GM23338 (cell line): ENCODE data around the gene IL1RL2. TPM values are rescaled to one million over a fixed set of nuclear protein-coding genes. Genes with fewer than 3 reads are reported as not detected.

Source experiments
- ATAC-seq: fragments of 200-7000 bp; cut with Tn5 transposase; 3 replicates; pipeline ENCODE4 v1.9.1; 2020
- DNase-seq: peaks from one replicate; pipeline ENCODE4 v3.0.0-alpha.2; 2015; ENCODE audit warnings: low spot score
- H2AFZ ChIP-seq: fragments of 200-600 bp; sonication (generic); 2 replicates; pipeline ENCODE4 v1.8.0; 2016; ENCODE audit warnings: antibody characterized with exemption, mild to moderate bottlenecking, moderate library complexity
- H3F3A ChIP-seq: fragments of 200-600 bp; sonication (generic); replicated peaks from 2 replicates; pipeline ENCODE4 v1.8.0; 2017; ENCODE audit warnings: antibody characterized with exemption, mixed run types, low read depth
- H3K27ac ChIP-seq: fragments of 200-600 bp; sonication (generic); 2 replicates; pipeline ENCODE4 v1.6.1; 2016; ENCODE audit warnings: low read depth
- H3K27me3 ChIP-seq: fragments of 200-600 bp; sonication (generic); 2 replicates; pipeline ENCODE4 v1.8.0; 2016; ENCODE audit warnings: mild to moderate bottlenecking, mixed run types, moderate library complexity; ENCODE audit not compliant: insufficient read depth
- H3K36me3 ChIP-seq: fragments of 200-600 bp; sonication (generic); 2 replicates; pipeline ENCODE4 v1.8.0; 2016; ENCODE audit warnings: mild to moderate bottlenecking; ENCODE audit not compliant: insufficient read depth
- H3K4me1 ChIP-seq: fragments of 200-600 bp; sonication (generic); 2 replicates; pipeline ENCODE4 v1.8.0; 2016; ENCODE audit warnings: mild to moderate bottlenecking, moderate library complexity; ENCODE audit not compliant: insufficient read depth
- H3K4me2 ChIP-seq: fragments of 200-600 bp; sonication (generic); 2 replicates; pipeline ENCODE4 v1.7.1; 2017; ENCODE audit warnings: mixed run types
- H3K4me3 ChIP-seq: fragments of 200-600 bp; sonication (generic); 2 replicates; pipeline ENCODE4 v1.6.1; 2016; ENCODE audit warnings: mixed run types
- H3K79me2 ChIP-seq: fragments of 200-600 bp; sonication (generic); replicated peaks from 2 replicates; pipeline ENCODE4 v1.8.0; 2017; ENCODE audit warnings: mild to moderate bottlenecking; ENCODE audit not compliant: insufficient read depth
- H3K9me2 ChIP-seq: fragments of 200-600 bp; sonication (generic); 2 replicates; pipeline ENCODE4 v1.8.0; 2017; ENCODE audit not compliant: insufficient read depth
- H4K20me1 ChIP-seq: fragments of 200-600 bp; sonication (generic); replicated peaks from 2 replicates; pipeline ENCODE4 v1.8.0; 2017; ENCODE audit warnings: mild to moderate bottlenecking; ENCODE audit not compliant: insufficient read depth
- H3K27ac Mint-ChIP-seq: 2 replicates; pipeline ENCODE4 v1.8.0; 2020; ENCODE audit warnings: inconsistent platforms, mild to moderate bottlenecking, moderate library complexity, mixed read lengths
- H3K27me3 Mint-ChIP-seq: 3 replicates; pipeline ENCODE4 v1.8.0; 2022; ENCODE audit warnings: low read depth, mild to moderate bottlenecking, moderate library complexity, mixed read lengths, inconsistent platforms; ENCODE audit not compliant: insufficient read depth, poor library complexity
- H3K36me3 Mint-ChIP-seq: 3 replicates; pipeline ENCODE4 v1.8.0; 2021; ENCODE audit warnings: low read depth, mild to moderate bottlenecking, inconsistent platforms, moderate library complexity, mixed read lengths
- H3K4me1 Mint-ChIP-seq: 3 replicates; pipeline ENCODE4 v1.8.0; 2020; ENCODE audit warnings: mild to moderate bottlenecking, inconsistent platforms, mixed read lengths
- H3K4me3 Mint-ChIP-seq: 3 replicates; pipeline ENCODE4 v1.8.0; 2021; ENCODE audit warnings: moderate library complexity, mild to moderate bottlenecking, inconsistent platforms, mixed read lengths
- H3K9me3 Mint-ChIP-seq: 3 replicates; pipeline ENCODE4 v1.8.0; 2020; ENCODE audit warnings: moderate library complexity, mild to moderate bottlenecking, inconsistent platforms, mixed read lengths
- CREB1 ChIP-seq: fragments of 250-450 bp; sonication (Bioruptor Pico); IDR thresholded peaks from 2 replicates; pipeline ENCODE4 v1.5.0; 2020; ENCODE audit warnings: low read depth, mild to moderate bottlenecking, moderate library complexity
- EZH2 ChIP-seq: fragments of 200-600 bp; sonication (generic); IDR thresholded peaks from one replicate; pipeline ENCODE4 v1.8.0; 2017; ENCODE audit warnings: antibody characterized with exemption, mild to moderate bottlenecking, low read depth; ENCODE audit not compliant: unreplicated experiment
- EZH2phosphoT487 ChIP-seq: fragments of 200-600 bp; sonication (generic); IDR thresholded peaks from one replicate; pipeline ENCODE4 v1.8.1; 2018; ENCODE audit warnings: antibody characterized with exemption; ENCODE audit not compliant: unreplicated experiment
- JUNB ChIP-seq: IDR thresholded peaks from one replicate; pipeline ENCODE4 v1.6.1; 2016; ENCODE audit warnings: antibody characterized with exemption; ENCODE audit not compliant: unreplicated experiment
- NANOG ChIP-seq: IDR thresholded peaks from 2 replicates; pipeline ENCODE4 v1.6.1; 2016; ENCODE audit warnings: antibody characterized with exemption, borderline replicate concordance
- POLR2AphosphoS5 ChIP-seq: IDR thresholded peaks from 2 replicates; pipeline ENCODE4 v1.6.1; 2016; ENCODE audit warnings: antibody characterized with exemption, low read depth
- STAT1 ChIP-seq: IDR thresholded peaks from one replicate; pipeline ENCODE4 v1.6.1; 2016; ENCODE audit warnings: antibody characterized with exemption; ENCODE audit not compliant: unreplicated experiment
- ZNF114 ChIP-seq: fragments of 250-450 bp; sonication (Bioruptor Pico); IDR thresholded peaks from 2 replicates; pipeline ENCODE4 v1.5.0; 2020; ENCODE audit warnings: mild to moderate bottlenecking, moderate library complexity
- ZNF331 ChIP-seq: fragments of 250-450 bp; sonication (Bioruptor Pico); IDR thresholded peaks from 2 replicates; pipeline ENCODE4 v1.5.0; 2020; ENCODE audit warnings: low read depth, mild to moderate bottlenecking, moderate library complexity
- polyA plus RNA-seq: library from polyadenylated mRNA; unstranded; fragments of >200 nt; fragmentation: Nextera tagmentation; extraction: Ambion mirVana; gene quantifications from 2 replicates; pipeline ENCODE4 v1.2.1, GENCODE V29; 2016
- total RNA-seq: library from RNA; depleted of rRNA; stranded (reverse); fragments of >200 nt; shearing (Covaris generic); gene quantifications from 2 replicates; pipeline ENCODE4 v1.2.3, GENCODE V29; 2014
- TF ChIP-seq, protein P1 (sequence below): fragments of 250-450 bp; sonication (Bioruptor Pico); IDR thresholded peaks from 2 replicates; pipeline ENCODE4 v1.5.0; 2020; ENCODE audit warnings: mild to moderate bottlenecking, moderate library complexity
- TF ChIP-seq, protein P2 (sequence below): IDR thresholded peaks from 2 replicates; pipeline ENCODE4 v1.6.1; 2016; ENCODE audit warnings: antibody characterized with exemption
- TF ChIP-seq, protein P3 (sequence below): IDR thresholded peaks from one replicate; pipeline ENCODE4 v1.6.1; 2018; ENCODE audit warnings: antibody characterized with exemption; ENCODE audit not compliant: unreplicated experiment
- TF ChIP-seq, protein P4 (sequence below), 2 experiments: fragments of 200-600 bp in 1 of 2; sonication (generic) in 1 of 2; conservative IDR thresholded peaks; 2 replicates each; pipeline versions ENCODE4 v1.5.1 to v1.6.1; 2016 to 2017; ENCODE audit warnings: antibody characterized with exemption in 2 of 2, low read depth in 2 of 2, mild to moderate bottlenecking in 2 of 2, moderate library complexity in 1 of 2

IL1RL2 gene
- total and polyA plus RNA-seq, 2 experiments from 2014 or later, result not detected

DNA sequence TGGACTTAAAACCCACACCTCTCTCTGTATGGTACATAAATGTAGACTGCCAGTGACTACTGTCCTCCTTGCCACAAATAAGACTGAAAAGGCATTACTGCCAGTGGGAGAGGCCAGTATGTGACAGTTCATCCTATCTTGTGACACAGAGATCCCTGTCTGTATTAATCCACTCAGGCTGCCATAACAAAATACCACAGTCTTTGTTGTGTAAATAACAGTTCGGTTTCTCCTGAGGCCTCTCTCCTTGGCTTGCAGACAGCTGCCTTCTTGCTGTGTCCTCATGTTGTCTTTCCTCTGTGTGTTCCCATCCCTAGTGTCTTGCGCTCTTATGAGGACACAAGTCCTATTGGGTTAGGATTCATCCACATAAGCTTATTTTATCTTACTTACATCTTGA lies 78.1 kb downstream of the IL1RL2 start:
- no peaks in the 10 kb centered on the region for H3K4me1 Mint-ChIP-seq
- Histone ChIP-seq H3K79me2 (no peaks in the 10 kb centered on the region), H3K4me2 (no peak overlapping the region), H3K27ac (no peak overlapping the region), H3K9me2 (peaks cover 11% of the 10 kb centered on the region; the same call in 1 of the 2 replicates), H3K4me1 (no peaks in the 10 kb centered on the region), H4K20me1 (no peaks in the 10 kb centered on the region), H3F3A (no peaks in the 10 kb centered on the region), H3K27me3 (no peaks in the 10 kb centered on the region), H3K4me3 (no peak overlapping the region), H3K36me3 (no peaks in the 10 kb centered on the region), H2AFZ (no peak overlapping the region)
- ATAC-seq (no peak), DNase-seq (no peak)
- H3K9me3 Mint-ChIP-seq, result peaks cover 2% of the 10 kb centered on the region; the same call in 2 of the 3 replicates
- H3K4me3 Mint-ChIP-seq, result no peak overlapping the region
- TF ChIP-seq, protein P1, sequence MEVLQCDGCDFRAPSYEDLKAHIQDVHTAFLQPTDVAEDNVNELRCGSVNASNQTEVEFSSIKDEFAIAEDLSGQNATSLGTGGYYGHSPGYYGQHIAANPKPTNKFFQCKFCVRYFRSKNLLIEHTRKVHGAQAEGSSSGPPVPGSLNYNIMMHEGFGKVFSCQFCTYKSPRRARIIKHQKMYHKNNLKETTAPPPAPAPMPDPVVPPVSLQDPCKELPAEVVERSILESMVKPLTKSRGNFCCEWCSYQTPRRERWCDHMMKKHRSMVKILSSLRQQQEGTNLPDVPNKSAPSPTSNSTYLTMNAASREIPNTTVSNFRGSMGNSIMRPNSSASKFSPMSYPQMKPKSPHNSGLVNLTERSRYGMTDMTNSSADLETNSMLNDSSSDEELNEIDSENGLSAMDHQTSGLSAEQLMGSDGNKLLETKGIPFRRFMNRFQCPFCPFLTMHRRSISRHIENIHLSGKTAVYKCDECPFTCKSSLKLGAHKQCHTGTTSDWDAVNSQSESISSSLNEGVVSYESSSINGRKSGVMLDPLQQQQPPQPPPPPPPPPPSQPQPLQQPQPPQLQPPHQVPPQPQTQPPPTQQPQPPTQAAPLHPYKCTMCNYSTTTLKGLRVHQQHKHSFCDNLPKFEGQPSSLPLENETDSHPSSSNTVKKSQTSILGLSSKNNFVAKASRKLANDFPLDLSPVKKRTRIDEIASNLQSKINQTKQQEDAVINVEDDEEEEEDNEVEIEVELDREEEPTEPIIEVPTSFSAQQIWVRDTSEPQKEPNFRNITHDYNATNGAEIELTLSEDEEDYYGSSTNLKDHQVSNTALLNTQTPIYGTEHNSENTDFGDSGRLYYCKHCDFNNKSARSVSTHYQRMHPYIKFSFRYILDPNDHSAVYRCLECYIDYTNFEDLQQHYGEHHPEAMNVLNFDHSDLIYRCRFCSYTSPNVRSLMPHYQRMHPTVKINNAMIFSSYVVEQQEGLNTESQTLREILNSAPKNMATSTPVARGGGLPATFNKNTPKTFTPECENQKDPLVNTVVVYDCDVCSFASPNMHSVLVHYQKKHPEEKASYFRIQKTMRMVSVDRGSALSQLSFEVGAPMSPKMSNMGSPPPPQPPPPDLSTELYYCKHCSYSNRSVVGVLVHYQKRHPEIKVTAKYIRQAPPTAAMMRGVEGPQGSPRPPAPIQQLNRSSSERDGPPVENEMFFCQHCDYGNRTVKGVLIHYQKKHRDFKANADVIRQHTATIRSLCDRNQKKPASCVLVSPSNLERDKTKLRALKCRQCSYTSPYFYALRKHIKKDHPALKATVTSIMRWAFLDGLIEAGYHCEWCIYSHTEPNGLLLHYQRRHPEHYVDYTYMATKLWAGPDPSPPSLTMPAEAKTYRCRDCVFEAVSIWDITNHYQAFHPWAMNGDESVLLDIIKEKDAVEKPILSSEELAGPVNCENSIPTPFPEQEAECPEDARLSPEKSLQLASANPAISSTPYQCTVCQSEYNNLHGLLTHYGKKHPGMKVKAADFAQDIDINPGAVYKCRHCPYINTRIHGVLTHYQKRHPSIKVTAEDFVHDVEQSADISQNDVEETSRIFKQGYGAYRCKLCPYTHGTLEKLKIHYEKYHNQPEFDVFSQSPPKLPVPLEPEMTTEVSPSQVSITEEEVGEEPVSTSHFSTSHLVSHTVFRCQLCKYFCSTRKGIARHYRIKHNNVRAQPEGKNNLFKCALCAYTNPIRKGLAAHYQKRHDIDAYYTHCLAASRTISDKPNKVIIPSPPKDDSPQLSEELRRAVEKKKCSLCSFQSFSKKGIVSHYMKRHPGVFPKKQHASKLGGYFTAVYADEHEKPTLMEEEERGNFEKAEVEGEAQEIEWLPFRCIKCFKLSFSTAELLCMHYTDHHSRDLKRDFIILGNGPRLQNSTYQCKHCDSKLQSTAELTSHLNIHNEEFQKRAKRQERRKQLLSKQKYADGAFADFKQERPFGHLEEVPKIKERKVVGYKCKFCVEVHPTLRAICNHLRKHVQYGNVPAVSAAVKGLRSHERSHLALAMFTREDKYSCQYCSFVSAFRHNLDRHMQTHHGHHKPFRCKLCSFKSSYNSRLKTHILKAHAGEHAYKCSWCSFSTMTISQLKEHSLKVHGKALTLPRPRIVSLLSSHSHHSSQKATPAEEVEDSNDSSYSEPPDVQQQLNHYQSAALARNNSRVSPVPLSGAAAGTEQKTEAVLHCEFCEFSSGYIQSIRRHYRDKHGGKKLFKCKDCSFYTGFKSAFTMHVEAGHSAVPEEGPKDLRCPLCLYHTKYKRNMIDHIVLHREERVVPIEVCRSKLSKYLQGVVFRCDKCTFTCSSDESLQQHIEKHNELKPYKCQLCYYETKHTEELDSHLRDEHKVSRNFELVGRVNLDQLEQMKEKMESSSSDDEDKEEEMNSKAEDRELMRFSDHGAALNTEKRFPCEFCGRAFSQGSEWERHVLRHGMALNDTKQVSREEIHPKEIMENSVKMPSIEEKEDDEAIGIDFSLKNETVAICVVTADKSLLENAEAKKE (CRISPR knock-in tag), result no peak
- TF ChIP-seq EZH2phosphoT487 (no peak), CREB1 (CRISPR knock-in tag) (no peak), EZH2 (no peak), STAT1 (no peak), ZNF331 (no peak), ZNF114 (CRISPR knock-in tag) (no peak), NANOG (no peak), POLR2AphosphoS5 (no peak), JUNB (no peak)
- TF ChIP-seq, protein P2, sequence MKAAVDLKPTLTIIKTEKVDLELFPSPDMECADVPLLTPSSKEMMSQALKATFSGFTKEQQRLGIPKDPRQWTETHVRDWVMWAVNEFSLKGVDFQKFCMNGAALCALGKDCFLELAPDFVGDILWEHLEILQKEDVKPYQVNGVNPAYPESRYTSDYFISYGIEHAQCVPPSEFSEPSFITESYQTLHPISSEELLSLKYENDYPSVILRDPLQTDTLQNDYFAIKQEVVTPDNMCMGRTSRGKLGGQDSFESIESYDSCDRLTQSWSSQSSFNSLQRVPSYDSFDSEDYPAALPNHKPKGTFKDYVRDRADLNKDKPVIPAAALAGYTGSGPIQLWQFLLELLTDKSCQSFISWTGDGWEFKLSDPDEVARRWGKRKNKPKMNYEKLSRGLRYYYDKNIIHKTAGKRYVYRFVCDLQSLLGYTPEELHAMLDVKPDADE, result no peak
- TF ChIP-seq, protein P3, sequence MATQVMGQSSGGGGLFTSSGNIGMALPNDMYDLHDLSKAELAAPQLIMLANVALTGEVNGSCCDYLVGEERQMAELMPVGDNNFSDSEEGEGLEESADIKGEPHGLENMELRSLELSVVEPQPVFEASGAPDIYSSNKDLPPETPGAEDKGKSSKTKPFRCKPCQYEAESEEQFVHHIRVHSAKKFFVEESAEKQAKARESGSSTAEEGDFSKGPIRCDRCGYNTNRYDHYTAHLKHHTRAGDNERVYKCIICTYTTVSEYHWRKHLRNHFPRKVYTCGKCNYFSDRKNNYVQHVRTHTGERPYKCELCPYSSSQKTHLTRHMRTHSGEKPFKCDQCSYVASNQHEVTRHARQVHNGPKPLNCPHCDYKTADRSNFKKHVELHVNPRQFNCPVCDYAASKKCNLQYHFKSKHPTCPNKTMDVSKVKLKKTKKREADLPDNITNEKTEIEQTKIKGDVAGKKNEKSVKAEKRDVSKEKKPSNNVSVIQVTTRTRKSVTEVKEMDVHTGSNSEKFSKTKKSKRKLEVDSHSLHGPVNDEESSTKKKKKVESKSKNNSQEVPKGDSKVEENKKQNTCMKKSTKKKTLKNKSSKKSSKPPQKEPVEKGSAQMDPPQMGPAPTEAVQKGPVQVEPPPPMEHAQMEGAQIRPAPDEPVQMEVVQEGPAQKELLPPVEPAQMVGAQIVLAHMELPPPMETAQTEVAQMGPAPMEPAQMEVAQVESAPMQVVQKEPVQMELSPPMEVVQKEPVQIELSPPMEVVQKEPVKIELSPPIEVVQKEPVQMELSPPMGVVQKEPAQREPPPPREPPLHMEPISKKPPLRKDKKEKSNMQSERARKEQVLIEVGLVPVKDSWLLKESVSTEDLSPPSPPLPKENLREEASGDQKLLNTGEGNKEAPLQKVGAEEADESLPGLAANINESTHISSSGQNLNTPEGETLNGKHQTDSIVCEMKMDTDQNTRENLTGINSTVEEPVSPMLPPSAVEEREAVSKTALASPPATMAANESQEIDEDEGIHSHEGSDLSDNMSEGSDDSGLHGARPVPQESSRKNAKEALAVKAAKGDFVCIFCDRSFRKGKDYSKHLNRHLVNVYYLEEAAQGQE, result no peak
- TF ChIP-seq, protein P4, sequence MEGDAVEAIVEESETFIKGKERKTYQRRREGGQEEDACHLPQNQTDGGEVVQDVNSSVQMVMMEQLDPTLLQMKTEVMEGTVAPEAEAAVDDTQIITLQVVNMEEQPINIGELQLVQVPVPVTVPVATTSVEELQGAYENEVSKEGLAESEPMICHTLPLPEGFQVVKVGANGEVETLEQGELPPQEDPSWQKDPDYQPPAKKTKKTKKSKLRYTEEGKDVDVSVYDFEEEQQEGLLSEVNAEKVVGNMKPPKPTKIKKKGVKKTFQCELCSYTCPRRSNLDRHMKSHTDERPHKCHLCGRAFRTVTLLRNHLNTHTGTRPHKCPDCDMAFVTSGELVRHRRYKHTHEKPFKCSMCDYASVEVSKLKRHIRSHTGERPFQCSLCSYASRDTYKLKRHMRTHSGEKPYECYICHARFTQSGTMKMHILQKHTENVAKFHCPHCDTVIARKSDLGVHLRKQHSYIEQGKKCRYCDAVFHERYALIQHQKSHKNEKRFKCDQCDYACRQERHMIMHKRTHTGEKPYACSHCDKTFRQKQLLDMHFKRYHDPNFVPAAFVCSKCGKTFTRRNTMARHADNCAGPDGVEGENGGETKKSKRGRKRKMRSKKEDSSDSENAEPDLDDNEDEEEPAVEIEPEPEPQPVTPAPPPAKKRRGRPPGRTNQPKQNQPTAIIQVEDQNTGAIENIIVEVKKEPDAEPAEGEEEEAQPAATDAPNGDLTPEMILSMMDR (conservative IDR thresholded peaks at IDR 0.05; ENCODE audit: low read depth in 2 of 2), result no peak
- no peak overlapping the region for H3K27ac Mint-ChIP-seq
- H3K27me3 Mint-ChIP-seq, result no peaks in the 10 kb centered on the region
- H3K36me3 Mint-ChIP-seq, result no peaks in the 10 kb centered on the region
